Fibroblast of skin of abdomen (primary cell): Measurements from ENCODE around the gene IDUA.

Experiments
- DNase-seq: peaks from one replicate; pipeline ENCODE4 v3.0.0-alpha.2; 2013

IDUA gene

DNA sequence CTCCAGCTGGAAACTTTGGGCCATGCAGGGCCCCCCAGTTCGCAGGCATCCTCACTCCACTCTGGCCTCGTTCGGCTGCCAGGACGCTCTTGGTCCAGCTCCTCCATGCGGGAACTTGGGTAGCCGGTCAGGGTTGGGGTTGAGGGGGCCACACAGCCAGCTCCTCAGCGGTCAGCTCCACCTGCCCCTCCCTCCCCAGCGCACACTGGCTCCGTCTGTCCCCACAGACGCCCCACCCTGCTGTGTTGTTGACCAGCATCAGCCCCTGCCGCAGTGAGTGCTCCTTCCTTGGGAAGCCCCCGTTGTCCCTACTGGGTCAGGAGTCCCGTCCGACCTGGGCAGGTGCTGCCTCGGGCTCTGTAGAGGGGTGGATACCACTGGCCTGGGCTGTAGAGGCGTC, 30.4 kb downstream of the IDUA start:
- DNase-seq = no peak

GRCh38 chr4:1017706-1018105, 30.9 kb downstream of the IDUA start:
- no peak for DNase-seq

DNA sequence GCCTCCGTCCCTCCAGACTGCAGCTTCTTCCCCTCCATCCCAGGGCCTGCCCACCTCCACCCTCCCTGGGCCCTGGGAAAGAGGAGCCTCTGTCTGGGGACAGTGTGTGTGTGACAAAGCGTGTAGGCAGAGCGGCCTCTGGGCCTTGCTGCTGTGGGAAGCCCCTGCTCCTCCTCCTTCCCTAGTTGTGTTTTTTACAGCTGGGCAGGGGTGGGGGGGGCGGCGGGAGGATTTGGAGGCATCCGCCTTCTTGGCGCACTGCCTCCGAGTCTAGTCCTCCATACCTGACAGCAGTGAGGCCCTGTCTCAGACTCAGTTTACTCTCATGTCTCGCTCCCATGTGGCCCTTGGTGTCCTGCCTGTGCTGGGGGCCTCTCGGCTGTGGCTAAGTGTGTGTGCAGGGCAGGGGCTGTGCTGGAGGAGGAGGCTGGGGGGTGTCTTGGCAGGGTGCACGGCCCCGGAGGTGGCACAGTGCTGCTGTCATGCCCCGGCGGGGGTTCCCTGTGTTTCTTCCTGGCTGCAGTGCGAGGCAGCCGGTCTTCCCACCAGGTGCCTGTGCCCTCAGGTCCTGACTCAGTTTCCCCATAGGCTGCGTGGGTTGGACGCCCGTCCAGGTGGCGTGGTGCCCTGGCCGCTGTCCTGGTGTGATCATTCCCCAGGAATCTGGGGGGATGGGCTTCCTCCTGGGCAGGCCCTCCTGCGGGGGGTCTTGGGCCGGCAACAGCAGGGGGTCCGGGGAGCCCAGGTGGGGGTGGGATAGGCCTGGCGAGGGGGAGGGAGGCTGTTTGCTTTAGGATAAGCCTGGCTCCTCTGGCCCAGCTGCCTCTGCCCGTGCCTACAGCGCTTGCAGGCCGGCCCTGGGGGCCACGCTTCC, 31.5 kb downstream of the IDUA start:
- DNase-seq = no peak

- no peak for DNase-seq
Measured at GRCh38 chr4:1019320-1019719, 32.5 kb downstream of the IDUA start.

DNA sequence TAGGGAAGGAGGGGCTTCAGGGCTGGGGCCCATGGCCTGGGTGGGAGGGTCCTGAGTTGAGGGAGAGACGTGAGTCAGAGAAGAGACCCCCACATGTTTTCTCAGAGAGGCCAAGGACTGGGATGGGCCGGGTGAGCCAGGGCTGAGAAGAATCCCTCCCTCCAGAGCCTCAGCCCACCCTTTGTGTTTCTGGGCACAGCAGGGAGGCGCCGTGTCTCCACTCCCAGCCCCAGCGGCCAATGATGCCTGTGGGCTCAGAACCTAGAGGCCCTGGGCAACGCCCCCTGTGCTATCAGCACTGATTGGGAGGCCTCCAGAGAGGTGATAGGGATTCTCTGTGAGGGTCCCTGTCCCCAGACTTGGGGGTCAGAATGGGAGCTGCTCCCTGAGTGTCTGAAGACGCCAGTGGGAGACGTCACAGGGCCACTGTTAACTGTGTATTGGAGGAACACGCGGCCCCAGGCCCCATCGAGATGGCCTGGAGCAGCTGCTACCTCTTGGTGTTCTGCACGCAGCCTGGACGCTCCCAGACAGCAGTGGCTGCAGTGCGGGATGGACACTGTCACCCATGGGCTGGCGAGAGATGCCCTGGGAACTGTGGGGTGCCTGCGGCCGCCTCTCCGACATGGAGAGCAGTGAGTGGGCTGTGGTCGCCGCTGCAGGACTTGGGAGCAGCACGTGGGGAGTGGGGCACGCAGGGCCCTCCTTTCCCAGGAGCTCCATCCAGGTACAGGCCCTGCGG, 33.1 kb downstream of the IDUA start:
- DNase-seq = no peak

DNA sequence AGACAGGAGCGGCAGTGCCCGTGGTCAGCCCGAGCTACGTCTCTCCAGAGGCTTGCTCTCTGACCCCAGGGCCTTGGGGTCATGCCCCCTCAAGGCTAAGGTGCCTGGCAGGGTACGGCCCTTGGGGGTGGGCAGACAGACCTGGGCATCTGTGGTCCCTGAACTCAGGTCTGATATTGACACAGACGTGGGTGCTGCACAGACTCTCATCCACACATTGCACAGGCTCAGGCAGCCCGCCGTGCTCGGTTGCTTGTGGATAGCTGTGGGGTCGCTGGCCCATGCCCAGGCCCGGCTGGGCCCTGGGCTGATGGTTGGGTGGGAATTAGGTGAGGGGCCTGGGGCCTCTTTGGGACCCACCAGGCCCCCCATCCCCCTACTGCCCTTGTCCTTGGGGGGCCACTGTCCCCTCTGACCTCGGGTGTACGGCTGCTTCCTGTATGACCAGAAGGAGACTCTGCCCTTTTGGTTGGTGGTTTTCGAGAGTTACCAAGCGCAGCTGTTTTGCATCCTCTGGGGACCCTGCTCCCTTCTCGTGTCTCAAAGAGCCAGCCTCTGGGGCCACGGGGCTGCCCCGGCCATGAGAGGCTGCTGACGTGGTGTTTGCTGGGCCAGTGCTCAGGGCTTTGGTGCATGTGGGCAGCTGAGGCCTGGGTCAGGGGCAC, 34.7 kb downstream of the IDUA start:
- no peak for DNase-seq

DNA sequence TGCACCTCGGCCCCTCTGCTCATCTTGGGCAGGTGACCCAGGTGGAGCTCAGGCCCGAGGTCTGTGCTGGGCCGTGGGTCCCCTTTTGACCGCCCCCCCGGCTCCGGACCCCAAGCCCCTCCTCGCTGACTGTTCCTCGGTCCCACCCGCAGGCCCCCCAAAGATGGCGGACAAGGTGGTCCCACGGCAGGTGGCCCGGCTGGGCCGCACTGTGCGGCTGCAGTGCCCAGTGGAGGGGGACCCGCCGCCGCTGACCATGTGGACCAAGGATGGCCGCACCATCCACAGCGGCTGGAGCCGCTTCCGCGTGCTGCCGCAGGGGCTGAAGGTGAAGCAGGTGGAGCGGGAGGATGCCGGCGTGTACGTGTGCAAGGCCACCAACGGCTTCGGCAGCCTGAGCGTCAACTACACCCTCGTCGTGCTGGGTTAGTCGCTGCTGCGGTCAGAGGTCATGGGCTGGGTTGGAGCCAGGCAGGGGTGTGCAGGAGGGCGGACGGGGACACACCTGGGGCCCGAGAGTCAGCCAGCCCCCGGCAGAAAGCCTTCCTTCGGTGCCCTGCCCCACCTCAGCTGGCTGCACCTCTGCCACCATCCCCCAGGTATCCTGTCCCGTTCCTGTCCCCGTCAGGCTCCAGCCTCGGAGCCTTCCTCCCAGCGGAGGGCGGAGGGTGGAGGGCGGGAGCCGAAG, 35.4 kb downstream of the IDUA start:
- no peak for DNase-seq

DNA sequence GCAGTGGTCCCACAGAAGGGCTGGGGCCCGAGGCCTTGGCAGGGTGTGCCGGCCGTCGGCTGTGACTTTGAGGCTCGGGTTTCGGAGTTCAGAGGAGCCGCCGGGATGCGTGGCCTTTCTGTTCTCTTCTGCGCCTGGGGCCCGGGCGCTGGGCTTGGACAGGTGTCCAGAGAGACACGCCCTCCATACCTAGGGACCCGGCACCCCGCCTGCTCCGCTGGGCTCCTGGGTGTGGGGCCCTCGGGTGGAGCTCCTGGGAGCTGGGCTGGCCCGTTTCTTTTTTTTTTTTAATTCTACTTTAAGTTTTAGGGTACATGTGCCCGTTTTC, 35.9 kb downstream of the IDUA start:
- no peak for DNase-seq

- no peak for DNase-seq
Measured at GRCh38 chr4:1023075-1023640, 36.3 kb downstream of the IDUA start.

DNA sequence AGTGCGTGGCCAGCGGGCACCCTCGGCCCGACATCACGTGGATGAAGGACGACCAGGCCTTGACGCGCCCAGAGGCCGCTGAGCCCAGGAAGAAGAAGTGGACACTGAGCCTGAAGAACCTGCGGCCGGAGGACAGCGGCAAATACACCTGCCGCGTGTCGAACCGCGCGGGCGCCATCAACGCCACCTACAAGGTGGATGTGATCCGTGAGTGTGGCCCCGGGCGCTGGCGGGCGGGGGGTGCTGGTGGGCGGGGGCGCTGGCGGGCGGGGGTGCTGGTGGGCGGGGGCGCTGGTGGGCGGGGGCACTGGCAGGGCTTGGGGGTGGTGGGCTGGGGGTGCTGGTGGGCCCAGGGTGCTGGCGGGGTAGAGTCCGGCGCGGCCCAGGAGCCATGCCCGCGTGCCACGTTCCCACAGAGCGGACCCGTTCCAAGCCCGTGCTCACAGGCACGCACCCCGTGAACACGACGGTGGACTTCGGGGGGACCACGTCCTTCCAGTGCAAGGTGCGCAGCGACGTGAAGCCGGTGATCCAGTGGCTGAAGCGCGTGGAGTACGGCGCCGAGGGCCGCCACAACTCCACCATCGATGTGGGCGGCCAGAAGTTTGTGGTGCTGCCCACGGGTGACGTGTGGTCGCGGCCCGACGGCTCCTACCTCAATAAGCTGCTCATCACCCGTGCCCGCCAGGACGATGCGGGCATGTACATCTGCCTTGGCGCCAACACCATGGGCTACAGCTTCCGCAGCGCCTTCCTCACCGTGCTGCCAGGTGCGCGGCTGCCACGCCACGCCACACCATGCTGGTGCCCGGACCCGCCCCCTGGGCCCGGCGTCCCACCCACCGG, 37.3 kb downstream of the IDUA start:
- DNase-seq = no peak

GRCh38 chr4:1024882-1025545, 38.2 kb downstream of the IDUA start:
- no peak for DNase-seq

DNA sequence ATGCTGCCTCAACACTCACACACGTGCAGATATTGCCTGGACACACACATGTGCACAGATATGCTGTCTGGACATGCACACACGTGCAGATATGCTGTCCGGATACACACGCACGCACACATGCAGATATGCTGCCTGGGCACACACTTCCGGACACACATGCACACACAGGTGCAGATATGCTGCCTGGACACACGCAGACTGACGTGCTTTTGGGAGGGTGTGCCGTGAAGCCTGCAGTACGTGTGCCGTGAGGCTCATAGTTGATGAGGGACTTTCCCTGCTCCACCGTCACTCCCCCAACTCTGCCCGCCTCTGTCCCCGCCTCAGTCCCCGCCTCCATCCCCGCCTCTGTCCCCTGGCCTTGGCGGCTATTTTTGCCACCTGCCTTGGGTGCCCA, 39.3 kb downstream of the IDUA start:
- DNase-seq = no peak

DNA sequence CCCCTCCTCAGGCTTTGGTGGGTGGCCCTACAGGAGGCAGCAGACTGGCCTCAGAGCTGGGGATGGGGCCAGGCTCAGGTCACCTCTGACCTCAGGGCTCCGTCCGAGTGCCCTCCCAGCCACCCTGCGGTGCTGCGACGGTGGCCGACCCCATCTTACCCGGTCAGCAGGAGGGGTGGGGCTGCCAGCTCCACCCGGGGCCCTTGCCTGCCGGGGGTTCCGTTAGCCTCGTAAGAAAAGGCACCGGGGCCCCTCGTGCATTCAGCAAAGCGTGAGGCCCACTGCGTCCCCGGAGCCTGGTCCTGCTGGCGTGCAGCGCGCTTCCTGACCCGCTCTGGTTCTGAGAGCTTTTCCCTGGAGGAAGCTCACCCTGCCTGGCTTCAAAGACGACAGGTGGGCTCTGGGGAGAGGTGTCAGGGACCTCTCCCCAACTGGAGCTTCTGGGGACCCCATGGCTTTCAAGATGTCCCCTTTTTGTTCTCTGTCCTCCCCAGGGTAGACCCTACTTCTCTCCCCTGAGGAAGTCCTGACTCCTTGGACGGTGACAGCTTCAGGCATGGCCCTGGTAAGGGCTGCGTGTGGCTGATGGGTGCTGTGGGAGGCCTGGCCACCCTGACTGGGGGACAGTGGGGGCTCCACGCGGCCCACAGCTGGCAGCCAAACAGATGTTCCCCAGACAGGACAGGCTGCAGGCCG, 40.5 kb downstream of the IDUA start:
- DNase-seq = no peak

DNA sequence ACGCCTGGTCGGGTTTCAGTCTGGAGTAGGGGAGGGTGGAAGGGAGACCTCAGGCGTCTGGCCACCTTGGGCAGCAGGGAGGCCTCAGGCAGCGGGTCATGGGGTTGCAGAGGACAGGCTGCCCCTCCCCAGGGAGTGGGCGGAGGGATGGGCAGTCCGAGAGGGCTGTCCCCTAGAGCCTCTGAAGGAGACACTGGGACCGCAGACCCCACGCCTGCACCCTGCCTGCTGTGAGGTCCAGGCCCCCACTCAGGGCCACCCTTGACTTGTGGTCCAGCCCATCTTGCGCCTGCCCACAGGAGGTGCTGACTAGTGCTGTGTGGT, 41.0 kb downstream of the IDUA start:
- no peak for DNase-seq

- no peak for DNase-seq
Measured at GRCh38 chr4:1028574-1029220, 41.9 kb downstream of the IDUA start.

- no peak for DNase-seq
Measured at GRCh38 chr4:1029529-1029928, 42.7 kb downstream of the IDUA start.

GRCh38 chr4:1030031-1030430, 43.2 kb downstream of the IDUA start:
- no peak for DNase-seq

DNA sequence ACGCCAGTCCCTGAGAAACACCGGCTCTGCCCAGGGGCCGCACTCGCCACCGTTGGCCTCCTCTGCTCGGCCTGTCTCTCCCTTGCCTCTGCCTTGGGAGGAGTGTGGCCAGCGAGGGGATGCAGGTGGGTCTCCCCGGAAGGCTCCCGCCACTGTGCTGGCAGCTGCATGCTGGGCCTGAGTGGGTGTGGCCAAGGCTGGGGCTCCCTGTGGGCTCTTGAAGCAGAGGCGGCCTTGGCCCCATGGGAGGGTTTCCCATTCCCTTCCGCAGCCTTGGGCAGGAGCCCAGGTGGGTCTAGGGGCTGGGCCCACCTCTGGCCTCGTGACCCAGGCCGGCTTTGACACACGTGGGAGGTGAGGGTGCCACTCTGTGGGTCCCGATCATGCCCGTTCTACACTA, 43.7 kb downstream of the IDUA start:
- DNase-seq = no peak

DNA sequence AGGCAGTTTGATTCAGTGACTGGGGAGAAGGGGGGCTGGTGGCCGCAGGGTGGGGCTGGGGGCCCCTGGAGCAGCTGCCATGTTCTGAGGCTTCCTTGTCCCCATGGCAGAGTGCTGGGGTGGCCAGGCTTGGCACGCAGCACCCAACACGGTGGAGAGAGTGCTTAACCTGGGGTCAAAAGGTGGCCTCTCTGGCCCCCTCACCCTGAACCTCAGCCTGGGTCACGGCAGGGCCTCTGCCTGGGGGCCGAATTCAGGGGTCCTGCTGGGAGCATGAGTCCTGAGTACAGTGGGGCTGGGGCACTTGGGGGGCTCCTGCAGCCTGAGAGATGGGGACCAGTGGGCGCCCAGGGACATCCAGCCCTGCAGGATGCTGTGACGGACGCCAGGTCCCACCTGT, 44.5 kb downstream of the IDUA start:
- no peak for DNase-seq
